GM18873 (cell line): Measurements from ENCODE around the gene FBRS.
"Not testable (repeated sequence)": the region's sequence is repeated elsewhere in the genome, so short reads cannot be mapped to it uniquely, and the experiment has no call there.

Experiments used
- ATAC-seq: cut with Tn5 transposase; IDR thresholded peaks from one replicate; pipeline ENCODE4 v1.9.1; 2021; ENCODE audit warnings: mild to moderate bottlenecking, moderate library complexity, moderate number of reproducible peaks; ENCODE audit not compliant: unreplicated experiment, low FRiP score

The FBRS gene

GRCh38 chr16:30697264-30698138, 39.3 kb downstream of the FBRS start:
- no peak for ATAC-seq

- ATAC-seq = peak; percentile 63
Measured at GRCh38 chr16:30698139-30698815, 40.0 kb downstream of the FBRS start.

- ATAC-seq = peak; percentile 18
Measured at GRCh38 chr16:30698816-30699614, 40.8 kb downstream of the FBRS start, which contains the start of gene SRCAP. TSS of gene SRCAP (plus strand) at chr16:30699171. CDS start at chr16:30700825, 1,654 bp downstream.

GRCh38 chr16:30699615-30700099, 41.4 kb downstream of the FBRS start:
- no peak for ATAC-seq

- ATAC-seq = no peak
Measured at GRCh38 chr16:30700491-30700890, 42.3 kb downstream of the FBRS start.

- no peak for ATAC-seq
Measured at GRCh38 chr16:30700971-30701370, 42.7 kb downstream of the FBRS start.

GRCh38 chr16:30703071-30703470, 44.8 kb downstream of the FBRS start:
- ATAC-seq = not testable (repeated sequence)

GRCh38 chr16:30703971-30704370, 45.7 kb downstream of the FBRS start:
- no peak for ATAC-seq

GRCh38 chr16:30706046-30706445, 47.8 kb downstream of the FBRS start:
- no peak for ATAC-seq

- no peak for ATAC-seq
Measured at GRCh38 chr16:30710971-30711370, 52.7 kb downstream of the FBRS start.

- ATAC-seq = no peak
Measured at GRCh38 chr16:30711712-30712111, 53.5 kb downstream of the FBRS start.

GRCh38 chr16:30715750-30716445, 57.7 kb downstream of the FBRS start:
- ATAC-seq = no peak

- ATAC-seq = no peak
Measured at GRCh38 chr16:30720086-30720485, 61.9 kb downstream of the FBRS start.
